CD14-positive monocyte (primary cell): ENCODE data around the gene ACHE. TPM values are rescaled to one million over a fixed set of nuclear protein-coding genes. Genes with fewer than 3 reads are reported as not detected.

Experiments
- DNase-seq, 3 donors: peaks; one replicate each; pipeline ENCODE4 v3.0.0-alpha.2; 2011 to 2022
- H2AFZ ChIP-seq: 2 replicates; pipeline ENCODE4 v1.6.0; 2012; ENCODE audit warnings: mild to moderate bottlenecking, low read depth, low read length, inconsistent platforms; ENCODE audit not compliant: insufficient read depth, poor library complexity, severe bottlenecking
- H3K27ac ChIP-seq, 2 donors: 1 replicate in 1 of 2; 2 replicates in 1 of 2; pipeline ENCODE4 v1.5.1; 2012 to 2013; ENCODE audit warnings: low read length in 2 of 2, control low read depth in 1 of 2, inconsistent platforms in 1 of 2, low read depth in 1 of 2, mild to moderate bottlenecking in 1 of 2
- H3K27me3 ChIP-seq, 2 donors: one replicate each; pipeline versions ENCODE4 v1.6.0 to v1.6.1; 2011 to 2013; ENCODE audit warnings: low read length in 2 of 2; ENCODE audit not compliant: control insufficient read depth in 2 of 2, insufficient read depth in 2 of 2
- H3K36me3 ChIP-seq, 2 donors: replicated peaks in 1 of 2; 1 replicate in 1 of 2; 2 replicates in 1 of 2; pipeline versions ENCODE4 v1.5.1 to v1.6.1; 2012 to 2013; ENCODE audit warnings: low read length in 2 of 2, control low read depth in 1 of 2, inconsistent platforms in 1 of 2, mild to moderate bottlenecking in 1 of 2; ENCODE audit not compliant: insufficient read depth in 2 of 2, control insufficient read depth in 1 of 2
- H3K4me1 ChIP-seq, 2 donors: 1 replicate in 1 of 2; 2 replicates in 1 of 2; pipeline versions ENCODE4 v1.5.1 to v1.6.1; 2012 to 2013; ENCODE audit warnings: low read length in 2 of 2, control low read depth in 1 of 2, inconsistent platforms in 1 of 2, mild to moderate bottlenecking in 1 of 2, moderate library complexity in 1 of 2; ENCODE audit not compliant: insufficient read depth in 2 of 2, control insufficient read depth in 1 of 2
- H3K4me2 ChIP-seq: replicated peaks from 2 replicates; pipeline ENCODE3; 2012; ENCODE audit warnings: low read length, moderate library complexity, mild to moderate bottlenecking; ENCODE audit not compliant: poor library complexity, severe bottlenecking; ENCODE audit errors: extremely low read depth
- H3K4me3 ChIP-seq, 3 experiments: fragments of 200-600 bp in 1 of 3; sonication (generic) in 1 of 3; replicated peaks in 1 of 3; 1 replicate in 2 of 3; 2 replicates in 1 of 3; pipeline ENCODE4 v1.5.1; 2011 to 2013; ENCODE audit warnings: low read length in 3 of 3, mild to moderate bottlenecking in 3 of 3, control low read depth in 2 of 3, low read depth in 2 of 3, inconsistent platforms in 1 of 3, moderate library complexity in 1 of 3
- H3K79me2 ChIP-seq: 2 replicates; pipeline ENCODE4 v1.6.0; 2012; ENCODE audit warnings: mild to moderate bottlenecking, control low read depth, inconsistent platforms, low read length, moderate library complexity; ENCODE audit not compliant: insufficient read depth
- H3K9ac ChIP-seq: 2 replicates; pipeline ENCODE4 v1.6.0; 2017; ENCODE audit warnings: low read length, mild to moderate bottlenecking; ENCODE audit not compliant: insufficient read depth, poor library complexity, severe bottlenecking
- H3K9me3 ChIP-seq, 2 donors: replicated peaks in 1 of 2; 1 replicate in 1 of 2; 2 replicates in 1 of 2; pipeline versions ENCODE4 v1.5.1 to v1.6.1; 2012 to 2013; ENCODE audit warnings: low read length in 2 of 2, control low read depth in 1 of 2; ENCODE audit not compliant: control insufficient read depth in 1 of 2, insufficient read depth in 1 of 2
- H4K20me1 ChIP-seq: 2 replicates; pipeline ENCODE4 v1.6.0; 2012; ENCODE audit warnings: mild to moderate bottlenecking, low read length, control low read depth, moderate library complexity; ENCODE audit not compliant: insufficient read depth
- H3K27ac Mint-ChIP-seq, 7 donors: one replicate each; pipeline ENCODE4 v1.8.0; 2020; ENCODE audit warnings: mild to moderate bottlenecking in 7 of 7, mixed read lengths in 7 of 7, moderate library complexity in 6 of 7, inconsistent platforms in 2 of 7
- H3K27me3 Mint-ChIP-seq, 3 donors: one replicate each; pipeline ENCODE4 v1.8.0; 2021 to 2022; ENCODE audit warnings: low read depth in 3 of 3, mild to moderate bottlenecking in 3 of 3, mixed read lengths in 3 of 3, moderate library complexity in 3 of 3, inconsistent platforms in 1 of 3
- H3K36me3 Mint-ChIP-seq, 2 donors: one replicate each; pipeline ENCODE4 v1.8.0; 2020; ENCODE audit warnings: mixed read lengths in 2 of 2, inconsistent platforms in 1 of 2, mild to moderate bottlenecking in 1 of 2
- H3K4me1 Mint-ChIP-seq: one replicate; pipeline ENCODE4 v1.8.0; 2020; ENCODE audit warnings: mild to moderate bottlenecking, mixed read lengths
- H3K4me3 Mint-ChIP-seq, 2 donors: one replicate each; pipeline ENCODE4 v1.8.0; 2020; ENCODE audit warnings: mild to moderate bottlenecking in 2 of 2, mixed read lengths in 2 of 2, moderate library complexity in 1 of 2
- H3K9me3 Mint-ChIP-seq, 7 donors: one replicate each; pipeline ENCODE4 v1.8.0; 2020 to 2022; ENCODE audit warnings: mixed read lengths in 7 of 7, mild to moderate bottlenecking in 6 of 7, moderate library complexity in 6 of 7, inconsistent platforms in 2 of 7
- WGBS: methylation state at CpG from one replicate; pipeline ENCODE4 v1.1.5; 2013; ENCODE audit warnings: missing lambda C conversion rate; ENCODE audit not compliant: insufficient coverage; 5-methylcytosine and 5-hydroxymethylcytosine counted together
- intact Hi-C, 2 donors: fragments of 100-400 bp; cut with micrococcal nuclease; formaldehyde crosslinking; loops; one replicate each; pipeline versions ENCODE4 v1.15.0 to v1.15.1; 2023
- polyA plus RNA-seq, 3 donors: library from polyadenylated mRNA; depleted of rRNA in 1 of 3; unstranded in 2 of 3; stranded (reverse) in 1 of 3; fragments of 300-500 nt in 2 of 3; fragments of >200 nt in 1 of 3; fragmentation: Illumina TruSeq in 2 of 3; gene quantifications; 1 replicate in 2 of 3; 2 replicates in 1 of 3; pipeline ENCODE4 v1.2.3, GENCODE V29; 2012 to 2021
- TF ChIP-seq, protein P1 (sequence below): fragments of 200-600 bp; IDR thresholded peaks from one replicate; pipeline ENCODE4 v1.8.0; 2022; ENCODE audit warnings: antibody characterized with exemption, mild to moderate bottlenecking

The ACHE gene
- polyA plus RNA-seq, 3 donors = 0.19 TPM; not detected in 2

DNA sequence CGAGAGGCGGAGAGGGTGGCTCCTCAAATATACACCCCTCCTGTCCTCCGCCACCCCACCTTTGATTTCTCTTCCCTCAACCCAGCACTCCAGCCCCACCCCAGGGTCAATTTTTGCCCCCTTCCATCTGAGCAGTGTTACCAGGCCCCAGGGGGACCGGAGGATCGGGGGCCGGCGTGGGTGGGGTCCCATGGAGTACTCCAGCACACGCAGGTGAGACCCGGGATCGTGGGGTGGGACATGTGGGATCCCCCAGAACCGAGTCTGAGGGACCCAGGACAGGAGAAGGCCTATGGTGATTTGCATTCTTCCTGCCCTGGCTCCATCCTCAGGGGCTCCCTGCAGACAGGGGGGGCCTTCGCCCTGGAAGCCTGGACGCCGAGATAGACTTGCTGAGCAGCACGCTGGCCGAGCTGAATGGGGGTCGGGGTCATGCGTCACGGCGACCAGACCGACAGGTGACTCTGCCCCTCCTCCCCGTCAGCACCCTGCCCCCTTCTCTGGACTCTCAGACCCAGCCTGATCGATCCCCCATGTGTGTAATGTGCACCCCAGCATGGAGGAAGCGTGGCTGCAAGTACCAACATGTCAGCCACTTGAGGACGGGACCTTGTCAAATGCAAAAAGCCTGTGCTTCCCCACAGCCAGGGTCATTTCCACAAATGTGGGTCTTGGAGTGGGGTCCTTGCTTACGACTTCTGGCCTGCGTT lies 27.8 kb downstream of the ACHE start:
- peaks cover 37% of the 10 kb centered on the region for H3K4me1 Mint-ChIP-seq
- H3K36me3 Mint-ChIP-seq = peaks cover 37 to 39% of the 10 kb centered on the region in 2 donors
- H3K4me3 Mint-ChIP-seq = peak overlapping the region; percentile 83 to 94
- Histone ChIP-seq H3K27ac (no peak overlapping the region), H3K9ac (peak overlapping the region; percentile 69), H3K4me2 (peak overlapping the region; percentile 88), H2AFZ (peak overlapping the region; percentile 85), H4K20me1 (peaks cover 21% of the 10 kb centered on the region), H3K27me3 (no peaks in the 10 kb centered on the region), H3K36me3 (peaks cover 23 to 26% of the 10 kb centered on the region in 2 donors), H3K4me1 (peaks cover 28 to 38% of the 10 kb centered on the region in 2 donors), H3K79me2 (peaks cover 6% of the 10 kb centered on the region), H3K9me3 (no peaks in the 10 kb centered on the region), H3K4me3 (peak overlapping the region; percentile 4 to 74 (median 47))
- peaks cover 0 to 4% (median 4%) of the 10 kb centered on the region in 3 donors for H3K27me3 Mint-ChIP-seq
- intact Hi-C loops = no loop called here
- 17% methylated on average over 21 of the region's 27 CpGs for whole genome bisulfite sequencing
- TF ChIP-seq, protein P1, sequence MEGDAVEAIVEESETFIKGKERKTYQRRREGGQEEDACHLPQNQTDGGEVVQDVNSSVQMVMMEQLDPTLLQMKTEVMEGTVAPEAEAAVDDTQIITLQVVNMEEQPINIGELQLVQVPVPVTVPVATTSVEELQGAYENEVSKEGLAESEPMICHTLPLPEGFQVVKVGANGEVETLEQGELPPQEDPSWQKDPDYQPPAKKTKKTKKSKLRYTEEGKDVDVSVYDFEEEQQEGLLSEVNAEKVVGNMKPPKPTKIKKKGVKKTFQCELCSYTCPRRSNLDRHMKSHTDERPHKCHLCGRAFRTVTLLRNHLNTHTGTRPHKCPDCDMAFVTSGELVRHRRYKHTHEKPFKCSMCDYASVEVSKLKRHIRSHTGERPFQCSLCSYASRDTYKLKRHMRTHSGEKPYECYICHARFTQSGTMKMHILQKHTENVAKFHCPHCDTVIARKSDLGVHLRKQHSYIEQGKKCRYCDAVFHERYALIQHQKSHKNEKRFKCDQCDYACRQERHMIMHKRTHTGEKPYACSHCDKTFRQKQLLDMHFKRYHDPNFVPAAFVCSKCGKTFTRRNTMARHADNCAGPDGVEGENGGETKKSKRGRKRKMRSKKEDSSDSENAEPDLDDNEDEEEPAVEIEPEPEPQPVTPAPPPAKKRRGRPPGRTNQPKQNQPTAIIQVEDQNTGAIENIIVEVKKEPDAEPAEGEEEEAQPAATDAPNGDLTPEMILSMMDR = no peak
- peak overlapping the region in 4 of 7 donors; percentile 6 to 47 (median 39) for H3K27ac Mint-ChIP-seq
- DNase-seq = no peak
- H3K9me3 Mint-ChIP-seq = no peaks in the 10 kb centered on the region

GRCh38 chr7:100867040-100867775 lies 28.5 kb downstream of the ACHE start, which contains the start of gene TRIP6:
TSS of gene TRIP6 (plus strand) at chr7:100867387. CDS start at chr7:100867498, 111 bp downstream.
- Histone ChIP-seq H3K4me1 (peaks cover 28 to 38% of the 10 kb centered on the region in 2 donors), H3K36me3 (peaks cover 30 to 34% of the 10 kb centered on the region in 2 donors), H3K4me2 (peak within 1 kb of the TSS; percentile 88), H2AFZ (peak within 1 kb of the TSS; percentile 85), H3K9me3 (no peaks in the 10 kb centered on the region), H4K20me1 (peaks cover 27% of the 10 kb centered on the region), H3K79me2 (peaks cover 6% of the 10 kb centered on the region), H3K27ac (peak within 1 kb of the TSS in 1 of 2 donors; percentile 66), H3K27me3 (no peaks in the 10 kb centered on the region), H3K9ac (peak within 1 kb of the TSS; percentile 69), H3K4me3 (peak within 1 kb of the TSS; percentile 4 to 74 (median 47))
- peaks cover 40 to 41% of the 10 kb centered on the region in 2 donors for H3K36me3 Mint-ChIP-seq
- under 1% methylated on average over 26 of the region's 42 CpGs for WGBS
- peak; percentile 43 to 55 (median 46) for DNase-seq
- H3K4me3 Mint-ChIP-seq = peak within 1 kb of the TSS; percentile 83 to 94
- intact Hi-C loops = no loop called here
- H3K27me3 Mint-ChIP-seq = peaks cover 2 to 4% (median 4%) of the 10 kb centered on the region in 3 donors
- TF ChIP-seq, protein P1 = no peak
- H3K27ac Mint-ChIP-seq = peak within 1 kb of the TSS; percentile 20 to 88 (median 62)
- peaks cover 44% of the 10 kb centered on the region for H3K4me1 Mint-ChIP-seq
- no peaks in the 10 kb centered on the region for H3K9me3 Mint-ChIP-seq
